Epithelial cell of esophagus (primary cell): ENCODE results near the gene MEG3.
A peak's percentile ranks its signal among the peaks of the same experiment; 100 is the strongest.

ENCODE experiments used
- DNase-seq: peaks from one replicate; pipeline ENCODE4 v3.0.0; 2010; ENCODE audit warnings: low read depth
- H3K4me3 ChIP-seq: 2 replicates; pipeline ENCODE4 v1.5.1; 2011; ENCODE audit warnings: mild to moderate bottlenecking, low read length, control low read depth
- CTCF ChIP-seq: IDR thresholded peaks from 2 replicates; pipeline ENCODE4 v1.5.1; 2011; ENCODE audit warnings: low read depth, mild to moderate bottlenecking, low read length, control low read depth, inconsistent platforms; ENCODE audit not compliant: insufficient read depth; ENCODE audit errors: missing control alignments

MEG3 gene

GRCh38 chr14:100868621-100869370 is 42.9 kb downstream of the MEG3 start:
- DNase-seq, result no peak
- H3K4me3 ChIP-seq, result no peak overlapping the region
- TF ChIP-seq CTCF, result no peak

- no peak for TF ChIP-seq CTCF
Observed at GRCh38 chr14:100871234-100872186, 45.6 kb downstream of the MEG3 start.

GRCh38 chr14:100872259-100873095 is 46.6 kb downstream of the MEG3 start:
- peak; percentile 30 for DNase-seq
- TF ChIP-seq CTCF, result no peak
- H3K4me3 ChIP-seq, result no peak overlapping the region

More at GRCh38 chr14:100871234-100872186, 45.6 kb downstream of the MEG3 start:
- DNase-seq, result peak; percentile 58
- H3K4me3 ChIP-seq, result no peak overlapping the region

GRCh38 chr14:100873096-100873482 is 47.2 kb downstream of the MEG3 start:
- no peak for TF ChIP-seq CTCF
- no peak for DNase-seq
- no peak overlapping the region for H3K4me3 ChIP-seq

- no peak overlapping the region for H3K4me3 ChIP-seq
- no peak for DNase-seq
- no peak for TF ChIP-seq CTCF
Observed at GRCh38 chr14:100874051-100874410, 48.1 kb downstream of the MEG3 start.

DNA sequence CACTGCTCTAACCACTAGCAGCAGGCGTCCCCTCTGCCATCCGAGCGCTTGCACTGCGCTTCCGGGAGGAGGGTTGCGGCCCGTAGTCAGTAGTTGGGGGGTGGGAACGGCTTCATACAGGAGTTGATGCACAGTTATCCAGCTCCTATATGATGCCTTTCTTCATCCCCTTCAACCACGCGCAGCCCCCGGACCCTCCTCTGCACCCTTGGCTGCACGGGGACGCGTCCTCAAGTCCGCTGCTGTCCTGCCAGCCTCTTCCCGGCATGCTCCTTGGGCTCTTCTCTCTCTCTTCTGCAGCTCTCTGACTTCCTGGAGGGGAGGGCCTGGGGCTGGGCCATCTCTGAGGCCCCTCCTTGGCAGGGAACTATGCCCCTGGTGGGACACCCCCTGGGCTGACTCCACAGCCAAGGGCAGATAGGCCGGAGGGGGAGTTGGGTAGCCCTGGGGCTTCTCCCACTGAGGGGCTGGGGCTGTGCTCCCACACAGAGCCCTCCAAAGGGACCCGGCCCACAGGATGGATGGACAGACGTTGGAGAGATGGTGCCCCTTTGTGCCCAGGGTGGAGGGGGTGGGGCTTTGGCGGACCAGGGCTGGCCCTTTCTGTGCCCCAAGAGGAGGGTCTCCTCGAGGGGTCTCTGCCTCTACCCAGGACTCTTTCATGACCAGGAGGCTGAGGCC is 48.6 kb downstream of the MEG3 start:
- no peak for DNase-seq
- no peak for TF ChIP-seq CTCF
- no peak overlapping the region for H3K4me3 ChIP-seq
